Fibroblast of skin of left biceps (primary cell): ENCODE results near the gene ADGRB3.
"Not testable (repeated sequence)": the region's sequence is repeated elsewhere in the genome, so short reads cannot be mapped to it uniquely, and the experiment has no call there.

ENCODE experiments used
- DNase-seq, 2 experiments: peaks; one replicate each; pipeline ENCODE4 v3.0.0-alpha.2; 2013; ENCODE audit warnings: low read depth in 2 of 2

Gene ADGRB3

GRCh38 chr6:68740828-68741500 lies 105.9 kb downstream of the ADGRB3 start:
- DNase-seq: no peak

GRCh38 chr6:68741501-68742386 lies 106.7 kb downstream of the ADGRB3 start:
- DNase-seq: no peak

GRCh38 chr6:68743099-68743498 lies 108.0 kb downstream of the ADGRB3 start:
- no peak for DNase-seq

- DNase-seq: not testable (repeated sequence)
Measured at GRCh38 chr6:68744376-68744775, 109.3 kb downstream of the ADGRB3 start.

GRCh38 chr6:68746376-68746775 lies 111.3 kb downstream of the ADGRB3 start:
- no peak for DNase-seq

GRCh38 chr6:68747110-68747790 lies 112.2 kb downstream of the ADGRB3 start:
- DNase-seq: no peak

GRCh38 chr6:68747832-68748231 lies 112.8 kb downstream of the ADGRB3 start:
- not testable (repeated sequence) for DNase-seq

- DNase-seq: no peak
Measured at GRCh38 chr6:68754681-68755213, 119.7 kb downstream of the ADGRB3 start.

GRCh38 chr6:68756454-68757375 lies 121.6 kb downstream of the ADGRB3 start:
- no peak for DNase-seq

- no peak for DNase-seq
Measured at GRCh38 chr6:68757821-68758220, 122.7 kb downstream of the ADGRB3 start.

- DNase-seq: no peak
Measured at GRCh38 chr6:68758559-68758958, 123.5 kb downstream of the ADGRB3 start.

GRCh38 chr6:68760485-68760884 lies 125.4 kb downstream of the ADGRB3 start:
- DNase-seq: no peak

- DNase-seq: no peak
Measured at GRCh38 chr6:68760941-68761676, 126.0 kb downstream of the ADGRB3 start.

GRCh38 chr6:68761985-68762384 lies 126.9 kb downstream of the ADGRB3 start:
- DNase-seq: no peak

- DNase-seq: no peak
Measured at GRCh38 chr6:68771426-68771825, 136.3 kb downstream of the ADGRB3 start.

- DNase-seq: no peak
Measured at GRCh38 chr6:68774843-68775242, 139.8 kb downstream of the ADGRB3 start.

- no peak for DNase-seq
Measured at GRCh38 chr6:68776354-68776753, 141.3 kb downstream of the ADGRB3 start.

- peak; percentile 26 to 29 for DNase-seq
Measured at GRCh38 chr6:68777956-68778355, 142.9 kb downstream of the ADGRB3 start.

GRCh38 chr6:68778356-68779020 lies 143.4 kb downstream of the ADGRB3 start:
- DNase-seq: peak; percentile 25 to 30

- DNase-seq: no peak
Measured at GRCh38 chr6:68779366-68779765, 144.3 kb downstream of the ADGRB3 start.
